Lower lobe of right lung (tissue), 2 donors: Measurements from ENCODE around the gene CYS1. TPM values are rescaled to one million over a fixed set of nuclear protein-coding genes. Genes with fewer than 3 reads are reported as not detected.

Source experiments
- ATAC-seq, 2 donors: fragments of 200-7000 bp; cut with Tn5 transposase; one replicate each; pipeline ENCODE4 v1.9.1; 2020 to 2022; ENCODE audit warnings: mild to moderate bottlenecking in 2 of 2, moderate library complexity in 2 of 2
- DNase-seq: peaks from one replicate; pipeline ENCODE4 v3.0.0-alpha.2; 2020
- H3K27ac ChIP-seq: fragments of 200-600 bp; one replicate; pipeline ENCODE4 v1.8.0; 2022
- H3K27me3 ChIP-seq: fragments of 200-600 bp; one replicate; pipeline ENCODE4 v1.8.0; 2022; ENCODE audit warnings: low read depth
- H3K36me3 ChIP-seq: fragments of 200-600 bp; one replicate; pipeline ENCODE4 v1.8.0; 2022; ENCODE audit warnings: mild to moderate bottlenecking
- H3K4me1 ChIP-seq: fragments of 200-600 bp; one replicate; pipeline ENCODE4 v1.8.0; 2022
- H3K4me3 ChIP-seq: fragments of 200-600 bp; one replicate; pipeline ENCODE4 v1.8.0; 2022; ENCODE audit warnings: mild to moderate bottlenecking
- H3K9me3 ChIP-seq: fragments of 200-600 bp; one replicate; pipeline ENCODE4 v1.8.0; 2022
- intact Hi-C: fragments of 100-400 bp; cut with DNase I; formaldehyde crosslinking; loops from one replicate; pipeline ENCODE4 v1.11.0; 2022
- total RNA-seq: library from RNA; stranded (reverse); fragmentation: NEBNext Ultra II Directional; extraction: Animal tissue kit (Norgen Biotek cat#: 25700); gene quantifications from one replicate; pipeline ENCODE4 v1.2.1, GENCODE V29; 2021
- TF ChIP-seq, protein P1 (sequence below): fragments of 200-600 bp; IDR thresholded peaks from one replicate; pipeline ENCODE4 v1.8.0; 2022; ENCODE audit warnings: antibody characterized with exemption, mild to moderate bottlenecking
- donor health status: DM: no; HTN: yes; CAD: no; lungs with severe emphysema.

CYS1 gene
- total RNA-seq, 1 donor from 2014 or later, result 2.6 TPM

DNA sequence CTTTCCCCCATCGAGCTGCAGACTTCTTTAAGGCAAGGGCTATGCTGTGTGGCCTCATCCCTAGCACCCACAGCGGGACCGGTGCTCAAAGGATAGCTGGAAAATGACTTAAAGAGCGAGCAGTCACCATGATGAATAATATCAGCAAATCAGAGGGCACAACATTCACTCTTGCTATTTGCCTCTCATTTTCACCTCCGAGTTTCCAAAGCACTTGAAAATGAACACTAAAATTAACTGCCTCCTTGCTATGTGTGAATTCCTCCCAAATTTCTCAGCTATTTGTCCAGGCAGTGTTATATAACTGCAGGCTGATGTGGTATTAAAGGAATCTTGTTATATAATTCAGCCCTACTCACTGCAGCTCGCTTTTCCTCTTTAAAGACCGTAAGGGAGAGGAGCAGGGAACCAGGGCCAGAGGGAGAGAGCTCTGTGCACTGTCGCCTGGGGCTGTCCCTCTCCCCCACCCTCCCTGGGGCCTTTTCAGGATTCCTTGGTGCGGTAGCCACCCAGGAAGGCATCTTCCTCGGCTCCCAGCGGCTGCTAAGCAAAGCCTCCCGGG, 1.4 kb downstream of the CYS1 start:
- ATAC-seq, result peak; percentile 35 to 82
- DNase-seq, result no peak
- Histone ChIP-seq H3K27me3 (peaks cover 64% of the 10 kb centered on the region), H3K4me3 (peak overlapping the region; percentile 53), H3K36me3 (no peaks in the 10 kb centered on the region), H3K4me1 (peaks cover 19% of the 10 kb centered on the region), H3K27ac (peak overlapping the region; percentile 73), H3K9me3 (no peaks in the 10 kb centered on the region)
- TF ChIP-seq, protein P1, sequence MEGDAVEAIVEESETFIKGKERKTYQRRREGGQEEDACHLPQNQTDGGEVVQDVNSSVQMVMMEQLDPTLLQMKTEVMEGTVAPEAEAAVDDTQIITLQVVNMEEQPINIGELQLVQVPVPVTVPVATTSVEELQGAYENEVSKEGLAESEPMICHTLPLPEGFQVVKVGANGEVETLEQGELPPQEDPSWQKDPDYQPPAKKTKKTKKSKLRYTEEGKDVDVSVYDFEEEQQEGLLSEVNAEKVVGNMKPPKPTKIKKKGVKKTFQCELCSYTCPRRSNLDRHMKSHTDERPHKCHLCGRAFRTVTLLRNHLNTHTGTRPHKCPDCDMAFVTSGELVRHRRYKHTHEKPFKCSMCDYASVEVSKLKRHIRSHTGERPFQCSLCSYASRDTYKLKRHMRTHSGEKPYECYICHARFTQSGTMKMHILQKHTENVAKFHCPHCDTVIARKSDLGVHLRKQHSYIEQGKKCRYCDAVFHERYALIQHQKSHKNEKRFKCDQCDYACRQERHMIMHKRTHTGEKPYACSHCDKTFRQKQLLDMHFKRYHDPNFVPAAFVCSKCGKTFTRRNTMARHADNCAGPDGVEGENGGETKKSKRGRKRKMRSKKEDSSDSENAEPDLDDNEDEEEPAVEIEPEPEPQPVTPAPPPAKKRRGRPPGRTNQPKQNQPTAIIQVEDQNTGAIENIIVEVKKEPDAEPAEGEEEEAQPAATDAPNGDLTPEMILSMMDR, result no peak
- intact Hi-C loops, result no loop called here

GRCh38 chr2:10078001-10078400, 2.2 kb downstream of the CYS1 start:
- Histone ChIP-seq H3K36me3 (no peaks in the 10 kb centered on the region), H3K9me3 (no peaks in the 10 kb centered on the region), H3K4me3 (no peak overlapping the region), H3K27ac (no peak overlapping the region), H3K27me3 (peaks cover 62% of the 10 kb centered on the region), H3K4me1 (peaks cover 19% of the 10 kb centered on the region)
- intact Hi-C loops, result no loop called here
- no peak for DNase-seq
- ATAC-seq, result no peak
- TF ChIP-seq, protein P1, result no peak

- intact Hi-C loops, result no loop called here
- peaks cover 19% of the 10 kb centered on the region for H3K4me1 ChIP-seq
- peaks cover 53% of the 10 kb centered on the region for H3K27me3 ChIP-seq
- DNase-seq, result no peak
- H3K36me3 ChIP-seq, result no peaks in the 10 kb centered on the region
- ATAC-seq, result no peak
- TF ChIP-seq, protein P1, result no peak
- no peaks in the 10 kb centered on the region for H3K9me3 ChIP-seq
- no peak overlapping the region for H3K4me3 ChIP-seq
- no peak overlapping the region for H3K27ac ChIP-seq
Measured at GRCh38 chr2:10076988-10077527, 3.2 kb downstream of the CYS1 start.

DNA sequence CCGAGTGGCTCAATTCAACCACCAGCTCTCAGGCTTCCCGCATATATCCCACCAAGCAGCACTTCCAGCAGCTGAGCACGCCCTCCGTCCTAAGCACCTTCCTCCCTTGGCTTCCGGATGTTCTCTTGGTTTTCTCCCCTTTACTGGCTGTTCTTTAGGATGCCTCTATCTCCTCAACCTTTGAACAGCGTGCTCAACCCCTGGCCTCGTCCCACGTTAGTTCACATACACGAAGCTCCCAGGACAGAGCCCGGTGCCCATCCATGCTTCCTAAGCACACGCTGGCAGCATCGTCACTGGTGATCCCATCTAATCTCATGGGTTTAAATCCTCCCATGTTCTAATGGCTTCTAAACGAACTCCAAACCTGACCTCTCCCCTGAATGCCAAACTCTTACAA, 3.7 kb downstream of the CYS1 start:
- ATAC-seq (no peak), DNase-seq (no peak)
- Histone ChIP-seq H3K27me3 (peaks cover 48% of the 10 kb centered on the region), H3K27ac (no peak overlapping the region), H3K36me3 (no peaks in the 10 kb centered on the region), H3K4me3 (no peak overlapping the region), H3K4me1 (peaks cover 19% of the 10 kb centered on the region), H3K9me3 (no peaks in the 10 kb centered on the region)
- intact Hi-C loops, result no loop called here
- TF ChIP-seq, protein P1, result no peak

DNA sequence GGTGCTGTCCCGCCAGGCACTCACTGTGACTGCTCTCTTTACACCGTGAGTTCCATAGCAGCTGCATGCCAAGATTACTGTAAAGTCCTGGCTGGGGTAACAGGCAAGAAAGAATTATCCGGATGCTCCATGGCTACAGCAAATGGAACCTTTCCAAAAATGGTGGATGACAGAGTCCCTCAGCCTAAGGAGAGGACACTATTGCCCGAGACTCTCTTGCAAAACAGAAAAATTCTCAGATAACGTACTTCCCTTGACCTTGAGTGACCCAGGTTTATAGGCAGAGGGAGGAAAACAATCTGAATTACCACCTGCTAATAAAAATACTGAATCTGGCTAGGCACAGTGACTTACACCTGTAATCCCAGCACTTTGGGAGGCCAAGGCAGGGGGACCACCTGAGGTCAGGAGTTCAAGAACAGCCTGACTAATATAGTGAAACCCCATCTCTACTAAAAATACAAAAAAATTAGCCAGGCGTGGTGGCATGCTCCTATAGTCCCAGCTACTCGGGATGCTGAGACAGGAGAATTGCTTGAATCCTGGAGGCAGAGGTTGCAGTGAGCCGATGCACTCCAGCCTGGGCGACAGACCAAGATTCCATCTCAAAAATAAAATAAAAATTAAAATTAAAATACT, 4.5 kb downstream of the CYS1 start:
- TF ChIP-seq, protein P1, result no peak
- peaks cover 40% of the 10 kb centered on the region for H3K27me3 ChIP-seq
- no peaks in the 10 kb centered on the region for H3K9me3 ChIP-seq
- ATAC-seq (no peak), DNase-seq (no peak)
- peaks cover 13% of the 10 kb centered on the region for H3K4me1 ChIP-seq
- no peaks in the 10 kb centered on the region for H3K36me3 ChIP-seq
- intact Hi-C loops, result no loop called here
- H3K27ac ChIP-seq, result no peak overlapping the region
- H3K4me3 ChIP-seq, result no peak overlapping the region
